ENCODE measurements around the gene PBXIP1.
A peak's percentile ranks its signal among the peaks of the same experiment; 100 is the strongest.

The PBXIP1 gene

GRCh38 chr1:154966111-154966510 lies 10.2 kb upstream of the PBXIP1 start:
- H3K36me3 Mint-ChIP-seq (ENCODE audit: low read depth): peaks cover 39% of the 10 kb centered on the region
- no peaks in the 10 kb centered on the region for H3K9me3 Mint-ChIP-seq
- TF ChIP-seq, protein P1, sequence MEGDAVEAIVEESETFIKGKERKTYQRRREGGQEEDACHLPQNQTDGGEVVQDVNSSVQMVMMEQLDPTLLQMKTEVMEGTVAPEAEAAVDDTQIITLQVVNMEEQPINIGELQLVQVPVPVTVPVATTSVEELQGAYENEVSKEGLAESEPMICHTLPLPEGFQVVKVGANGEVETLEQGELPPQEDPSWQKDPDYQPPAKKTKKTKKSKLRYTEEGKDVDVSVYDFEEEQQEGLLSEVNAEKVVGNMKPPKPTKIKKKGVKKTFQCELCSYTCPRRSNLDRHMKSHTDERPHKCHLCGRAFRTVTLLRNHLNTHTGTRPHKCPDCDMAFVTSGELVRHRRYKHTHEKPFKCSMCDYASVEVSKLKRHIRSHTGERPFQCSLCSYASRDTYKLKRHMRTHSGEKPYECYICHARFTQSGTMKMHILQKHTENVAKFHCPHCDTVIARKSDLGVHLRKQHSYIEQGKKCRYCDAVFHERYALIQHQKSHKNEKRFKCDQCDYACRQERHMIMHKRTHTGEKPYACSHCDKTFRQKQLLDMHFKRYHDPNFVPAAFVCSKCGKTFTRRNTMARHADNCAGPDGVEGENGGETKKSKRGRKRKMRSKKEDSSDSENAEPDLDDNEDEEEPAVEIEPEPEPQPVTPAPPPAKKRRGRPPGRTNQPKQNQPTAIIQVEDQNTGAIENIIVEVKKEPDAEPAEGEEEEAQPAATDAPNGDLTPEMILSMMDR (IDR thresholded peaks at IDR 0.05; ENCODE audit: unreplicated experiment in 3 of 3): no peak
- no peak overlapping the region for H3K27ac Mint-ChIP-seq
- peaks cover 39% of the 10 kb centered on the region for H3K4me1 Mint-ChIP-seq
- H3K27me3 Mint-ChIP-seq (ENCODE audit: low read depth): no peaks in the 10 kb centered on the region
- no peak overlapping the region for H3K4me3 Mint-ChIP-seq

GRCh38 chr1:154964359-154964758 lies 8.5 kb upstream of the PBXIP1 start:
- H3K27me3 Mint-ChIP-seq (ENCODE audit: low read depth): no peaks in the 10 kb centered on the region

GRCh38 chr1:154963643-154964042 lies 7.7 kb upstream of the PBXIP1 start:
- Mint-ChIP-seq H3K36me3 (ENCODE audit: low read depth) (peaks cover 39% of the 10 kb centered on the region), H3K9me3 (no peaks in the 10 kb centered on the region), H3K4me1 (peaks cover 30% of the 10 kb centered on the region), H3K4me3 (peak overlapping the region; percentile 14 to 70 (median 39)), H3K27me3 (ENCODE audit: low read depth) (no peaks in the 10 kb centered on the region), H3K27ac (peak overlapping the region; percentile 48 to 97 (median 66))
- TF ChIP-seq, protein P1 (IDR thresholded peaks at IDR 0.05; ENCODE audit: unreplicated experiment in 3 of 3): no peak

More at GRCh38 chr1:154964359-154964758, 8.5 kb upstream of the PBXIP1 start:
- peaks cover 36% of the 10 kb centered on the region for H3K4me1 Mint-ChIP-seq
- H3K9me3 Mint-ChIP-seq: no peaks in the 10 kb centered on the region
- TF ChIP-seq, protein P1 (IDR thresholded peaks at IDR 0.05; ENCODE audit: unreplicated experiment in 3 of 3): no peak
- H3K4me3 Mint-ChIP-seq: peak overlapping the region in 2 of 3 experiments; percentile 30 to 50
- H3K36me3 Mint-ChIP-seq (ENCODE audit: low read depth): peaks cover 39% of the 10 kb centered on the region
- H3K27ac Mint-ChIP-seq: peak overlapping the region; percentile 44 to 97 (median 66)

DNA sequence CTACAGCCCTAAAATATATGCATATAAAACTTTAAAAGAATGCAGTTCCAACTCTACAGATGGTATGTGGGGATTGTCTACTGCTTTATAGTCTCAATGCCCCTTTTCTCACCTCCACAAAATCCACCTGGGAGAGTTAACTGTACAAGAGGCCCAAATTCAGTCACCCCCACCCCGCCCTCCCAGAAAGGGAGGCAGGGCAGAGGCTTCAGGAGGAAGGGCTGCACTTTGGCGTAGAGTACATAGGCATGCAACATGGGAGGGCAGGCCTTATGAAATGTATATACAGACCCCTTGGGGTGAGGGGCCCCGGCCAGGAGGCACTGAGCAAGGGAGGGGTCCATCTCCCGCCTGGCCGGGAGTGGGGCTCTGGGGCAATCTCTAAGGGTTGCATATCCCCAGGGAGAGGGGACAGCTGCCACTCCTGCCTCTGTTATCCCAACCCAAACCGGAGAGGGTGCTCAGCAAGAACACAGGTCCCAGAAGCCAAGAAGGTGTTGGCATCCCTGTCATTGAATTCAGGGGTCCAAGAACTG lies 7.0 kb upstream of the PBXIP1 start:
- TF ChIP-seq, protein P1 (IDR thresholded peaks at IDR 0.05; ENCODE audit: unreplicated experiment in 3 of 3): no peak
- Mint-ChIP-seq H3K27me3 (ENCODE audit: low read depth) (no peaks in the 10 kb centered on the region), H3K36me3 (ENCODE audit: low read depth) (peaks cover 39% of the 10 kb centered on the region)

GRCh38 chr1:154962156-154962749 lies 6.4 kb upstream of the PBXIP1 start:
- H3K9me3 Mint-ChIP-seq: no peaks in the 10 kb centered on the region
- H3K4me3 Mint-ChIP-seq: peak overlapping the region; percentile 91 to 96 (median 93)
- H3K36me3 Mint-ChIP-seq (ENCODE audit: low read depth): peaks cover 39% of the 10 kb centered on the region
- peaks cover 43% of the 10 kb centered on the region for H3K4me1 Mint-ChIP-seq
- H3K27me3 Mint-ChIP-seq (ENCODE audit: low read depth): no peaks in the 10 kb centered on the region
- TF ChIP-seq, protein P1 (IDR thresholded peaks at IDR 0.05; ENCODE audit: unreplicated experiment in 3 of 3): no peak
- H3K27ac Mint-ChIP-seq: peak overlapping the region; percentile 97 to 99 (median 98)

More for the DNA sequence above, 7.0 kb upstream of the PBXIP1 start:
- Mint-ChIP-seq H3K9me3 (no peaks in the 10 kb centered on the region), H3K27ac (peak overlapping the region; percentile 97 to 99 (median 98)), H3K4me3 (peak overlapping the region; percentile 91 to 96 (median 93)), H3K4me1 (peaks cover 37% of the 10 kb centered on the region)
